Measurements from ENCODE around the gene INPP5A.

Gene INPP5A

DNA sequence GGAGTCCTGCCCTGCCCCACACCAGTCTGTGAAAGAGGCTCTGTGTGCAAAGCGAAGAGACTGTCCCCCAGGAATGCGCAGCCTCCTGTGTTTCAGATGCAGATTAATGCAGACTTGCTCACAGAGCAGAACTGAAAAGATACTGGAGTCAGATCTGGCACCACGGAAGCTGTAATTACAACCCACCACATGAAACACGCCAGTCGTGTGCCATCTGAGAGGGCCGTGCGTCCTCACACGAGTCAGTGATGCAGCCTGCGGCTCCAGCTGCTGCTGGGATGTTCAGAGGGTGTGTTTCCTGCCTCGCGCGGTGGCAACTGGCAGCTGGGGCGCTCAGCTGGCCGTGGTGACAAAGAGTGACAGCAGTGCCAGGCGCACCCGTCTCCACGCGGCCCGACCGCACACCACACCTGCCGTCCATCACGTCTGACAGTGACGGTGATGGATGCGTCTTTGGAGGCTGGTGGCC is 198.4 kb downstream of the INPP5A start:
- Histone ChIP-seq H3K4me1 (ENCODE audit: control insufficient read depth, low read length) (no peaks in the 10 kb centered on the region), H3K27ac (ENCODE audit: low read depth, low read length) (no peak overlapping the region), H3K36me3 (ENCODE audit: control insufficient read depth, low read length) (no peaks in the 10 kb centered on the region), H3K4me3 (ENCODE audit: low read length) (no peak overlapping the region), H3K79me2 (ENCODE audit: control insufficient read depth, low read length) (no peaks in the 10 kb centered on the region), H3K27me3 (ENCODE audit: control insufficient read depth, low read length) (no peaks in the 10 kb centered on the region), H3F3A (ENCODE audit: control insufficient read depth, insufficient read depth) (no peaks in the 10 kb centered on the region), H3K9me2 (replicated peaks; ENCODE audit: control insufficient read depth, low read length) (no peaks in the 10 kb centered on the region), H3K9me3 (ENCODE audit: control insufficient read depth, insufficient read depth, low read length) (peaks cover 5% of the 10 kb centered on the region; the same call in 1 of the 2 replicates), H3K4me2 (ENCODE audit: low read length) (no peak overlapping the region), H4K20me1 (ENCODE audit: control insufficient read depth, insufficient read depth, low read depth, low read length) (no peaks in the 10 kb centered on the region)
- no peak for TF ChIP-seq CTCF (IDR thresholded peaks at IDR 0.05; ENCODE audit: low read depth, low read length, poor library complexity, severe bottlenecking)
- no peak for TF ChIP-seq EZH2phosphoT487 (IDR thresholded peaks at IDR 0.05; ENCODE audit: borderline replicate concordance, low read length)

DNA sequence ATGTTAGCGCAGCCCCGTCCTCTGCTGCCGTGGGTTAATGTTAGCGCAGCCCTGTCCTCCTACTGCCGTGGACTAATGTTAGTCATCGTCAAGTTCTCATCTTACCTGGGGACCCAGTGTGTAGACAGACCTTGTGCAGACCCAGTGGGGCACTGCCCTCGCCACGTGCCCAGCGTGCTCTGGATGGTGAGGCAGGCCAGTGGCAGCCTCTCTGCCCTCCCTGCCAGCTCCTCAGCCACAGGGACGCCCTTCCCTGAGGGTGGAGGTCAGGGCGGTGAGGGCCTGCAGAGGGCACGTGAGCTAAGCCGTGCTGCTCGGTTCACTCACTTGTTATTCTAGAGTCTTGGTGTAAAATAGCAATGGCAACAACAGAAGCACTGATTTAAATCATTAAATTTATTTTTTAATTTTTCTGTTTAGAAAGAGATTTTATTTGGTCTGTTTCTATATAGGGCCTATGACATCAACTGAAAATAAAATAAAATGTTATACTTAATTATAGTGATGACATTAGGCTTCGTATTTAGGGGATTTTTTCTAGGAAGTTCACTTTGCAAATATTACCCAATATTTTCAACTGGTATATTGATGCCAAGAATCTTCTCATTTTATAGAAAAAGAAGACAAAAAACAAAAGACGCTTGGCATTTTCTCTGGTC is 199.9 kb downstream of the INPP5A start:
- no peaks in the 10 kb centered on the region for H4K20me1 ChIP-seq (ENCODE audit: control insufficient read depth, insufficient read depth, low read depth, low read length)
- H3K9me3 ChIP-seq (ENCODE audit: control insufficient read depth, insufficient read depth, low read length), result peaks cover 5% of the 10 kb centered on the region; the same call in 1 of the 2 replicates
- H3K4me1 ChIP-seq (ENCODE audit: control insufficient read depth, low read length), result no peaks in the 10 kb centered on the region
- H3K36me3 ChIP-seq (ENCODE audit: control insufficient read depth, low read length), result no peaks in the 10 kb centered on the region
- H3K9me2 ChIP-seq (replicated peaks; ENCODE audit: control insufficient read depth, low read length), result no peaks in the 10 kb centered on the region
- H3K27ac ChIP-seq (ENCODE audit: low read depth, low read length), result no peak overlapping the region
- no peak for TF ChIP-seq EZH2phosphoT487 (IDR thresholded peaks at IDR 0.05; ENCODE audit: borderline replicate concordance, low read length)
- no peak for TF ChIP-seq CTCF (IDR thresholded peaks at IDR 0.05; ENCODE audit: low read depth, low read length, poor library complexity, severe bottlenecking)
- no peaks in the 10 kb centered on the region for H3K79me2 ChIP-seq (ENCODE audit: control insufficient read depth, low read length)
- H3K4me3 ChIP-seq (ENCODE audit: low read length), result no peak overlapping the region
- no peak overlapping the region for H3K4me2 ChIP-seq (ENCODE audit: low read length)
- H3F3A ChIP-seq (ENCODE audit: control insufficient read depth, insufficient read depth), result no peaks in the 10 kb centered on the region
- no peaks in the 10 kb centered on the region for H3K27me3 ChIP-seq (ENCODE audit: control insufficient read depth, low read length)

GRCh38 chr10:132738454-132739224 is 201.1 kb downstream of the INPP5A start:
- Histone ChIP-seq H3K9me3 (ENCODE audit: control insufficient read depth, insufficient read depth, low read length) (peaks cover 9% of the 10 kb centered on the region; the same call in 1 of the 2 replicates), H3K36me3 (ENCODE audit: control insufficient read depth, low read length) (no peaks in the 10 kb centered on the region), H3K4me2 (ENCODE audit: low read length) (no peak overlapping the region), H3K27ac (ENCODE audit: low read depth, low read length) (no peak overlapping the region), H3K79me2 (ENCODE audit: control insufficient read depth, low read length) (no peaks in the 10 kb centered on the region), H3K9me2 (replicated peaks; ENCODE audit: control insufficient read depth, low read length) (no peaks in the 10 kb centered on the region), H3F3A (ENCODE audit: control insufficient read depth, insufficient read depth) (no peaks in the 10 kb centered on the region), H3K4me3 (ENCODE audit: low read length) (no peak overlapping the region), H3K27me3 (ENCODE audit: control insufficient read depth, low read length) (no peaks in the 10 kb centered on the region), H4K20me1 (ENCODE audit: control insufficient read depth, insufficient read depth, low read depth, low read length) (no peaks in the 10 kb centered on the region), H3K4me1 (ENCODE audit: control insufficient read depth, low read length) (no peaks in the 10 kb centered on the region)
- TF ChIP-seq CTCF (IDR thresholded peaks at IDR 0.05; ENCODE audit: low read depth, low read length, poor library complexity, severe bottlenecking), result no peak
- TF ChIP-seq EZH2phosphoT487 (IDR thresholded peaks at IDR 0.05; ENCODE audit: borderline replicate concordance, low read length), result no peak

Measured in DOHH2 (cell line).